ENCODE measurements around the gene DHRS7C. TPM values are rescaled to one million over a fixed set of nuclear protein-coding genes. Genes with fewer than 3 reads are reported as not detected.
"Not testable (repeated sequence)": the region's sequence is repeated elsewhere in the genome, so short reads cannot be mapped to it uniquely, and the experiment has no call there.

The DHRS7C gene
- total RNA-seq, 1 donor from 2014 or later: 69.8 TPM

DNA sequence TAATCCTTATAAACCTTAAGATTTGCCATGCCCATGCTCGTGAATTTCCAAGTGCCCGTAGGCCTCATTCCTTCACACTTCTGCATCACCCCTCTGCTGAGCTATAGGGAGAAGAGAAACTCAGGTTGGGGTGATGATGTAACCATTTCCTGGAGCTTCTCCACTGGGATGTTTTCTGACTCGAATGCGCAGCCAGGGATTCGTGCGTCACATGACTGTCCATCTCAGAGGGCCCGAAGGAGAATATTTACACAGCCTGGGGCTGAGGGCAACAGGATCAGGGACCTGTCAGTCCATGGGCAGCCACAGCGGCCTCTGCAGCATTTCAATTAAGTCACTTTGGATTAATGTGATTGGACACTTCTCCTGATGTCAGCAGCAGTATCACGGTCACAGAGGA, 21.8 kb upstream of the DHRS7C start:
- ATAC-seq: no peak
- no peak for DNase-seq (ENCODE audit: missing footprints)
- intact Hi-C loops (cut with DNase I): no loop called here

DNA sequence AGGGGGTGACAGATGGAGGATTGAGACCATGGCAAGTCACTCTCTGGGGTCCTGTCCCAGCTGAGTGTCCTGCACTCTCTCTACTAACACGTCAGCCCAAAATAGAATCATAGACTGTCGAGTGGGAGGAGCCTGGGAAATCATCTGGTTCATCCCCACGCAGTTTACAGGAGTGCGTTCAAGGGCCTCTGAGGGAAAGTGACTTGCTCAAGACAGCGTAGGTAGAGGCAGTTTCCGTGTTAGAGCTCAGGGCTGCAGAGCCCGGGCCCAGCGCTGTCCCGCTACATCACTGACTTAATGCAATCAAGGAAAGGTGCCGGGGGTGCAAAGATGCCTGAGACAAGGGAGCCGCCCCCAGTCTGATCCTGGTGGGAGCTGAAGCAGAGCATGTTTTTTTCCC, 20.1 kb upstream of the DHRS7C start:
- intact Hi-C loops (cut with DNase I): no loop called here
- no peak for DNase-seq (ENCODE audit: missing footprints)
- peak; percentile 81 for ATAC-seq

DNA sequence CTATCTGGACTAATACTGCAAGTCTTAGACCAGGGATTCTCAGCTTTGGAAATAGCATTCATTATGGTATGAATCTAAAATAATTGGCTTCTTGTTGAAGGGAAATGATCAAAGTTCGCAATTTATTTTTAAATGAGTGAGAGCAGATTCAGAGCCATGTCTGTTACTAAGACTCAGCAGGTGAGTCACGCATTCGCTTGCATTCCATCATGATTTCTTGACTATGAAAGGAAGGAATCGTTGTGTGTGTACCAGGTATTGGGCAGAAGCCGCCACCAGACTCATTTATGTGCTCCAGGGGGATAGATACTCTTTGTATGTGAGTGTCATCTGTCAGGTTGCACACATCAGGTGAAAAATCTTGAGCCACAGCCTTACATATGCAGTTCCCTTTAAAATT, 19.7 kb upstream of the DHRS7C start:
- intact Hi-C loops (cut with DNase I): no loop called here
- no peak for ATAC-seq
- DNase-seq (ENCODE audit: missing footprints): no peak

DNA sequence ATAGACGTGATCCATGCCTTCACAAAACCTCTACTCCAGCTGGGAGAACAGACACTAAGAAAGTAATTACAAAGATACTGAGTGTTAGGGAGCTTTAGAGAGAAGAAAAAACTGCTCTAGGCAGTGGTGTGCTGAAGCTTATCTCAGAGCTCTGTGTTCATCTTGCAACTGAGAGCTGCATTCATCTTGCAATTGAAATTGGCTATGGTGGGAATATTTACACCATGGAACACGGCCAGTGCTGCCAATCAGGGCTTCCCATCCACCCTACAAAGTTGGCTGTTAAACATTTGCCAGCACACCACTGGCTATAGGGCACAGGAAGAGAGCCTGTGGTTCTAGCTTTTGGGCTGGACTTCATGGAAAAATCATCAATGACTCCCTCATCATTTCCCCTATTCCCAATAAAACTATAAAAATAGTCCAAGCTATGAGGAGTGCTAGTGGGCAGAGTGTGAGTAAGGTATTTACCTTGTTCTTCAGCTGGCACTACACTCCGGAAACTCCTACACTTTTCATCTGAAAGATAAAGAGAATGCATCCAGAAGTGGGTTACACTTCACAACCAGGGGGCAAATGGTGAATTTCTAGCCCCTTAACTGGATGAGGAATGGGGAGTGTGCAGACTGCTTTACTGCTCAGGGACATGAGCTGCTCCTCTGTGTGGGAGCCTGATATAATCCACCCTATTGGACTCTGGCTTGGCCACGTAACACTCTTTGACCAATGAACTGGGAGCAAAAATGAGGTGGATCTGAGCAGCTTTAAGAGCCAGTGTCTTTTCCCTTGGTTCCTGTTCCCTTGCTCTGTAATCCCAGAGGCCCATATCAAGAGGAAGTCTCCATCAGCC, 18.9 kb upstream of the DHRS7C start:
- ATAC-seq (peak; percentile 54), DNase-seq (ENCODE audit: missing footprints) (no peak)
- intact Hi-C loops (cut with DNase I): no loop called here

DNA sequence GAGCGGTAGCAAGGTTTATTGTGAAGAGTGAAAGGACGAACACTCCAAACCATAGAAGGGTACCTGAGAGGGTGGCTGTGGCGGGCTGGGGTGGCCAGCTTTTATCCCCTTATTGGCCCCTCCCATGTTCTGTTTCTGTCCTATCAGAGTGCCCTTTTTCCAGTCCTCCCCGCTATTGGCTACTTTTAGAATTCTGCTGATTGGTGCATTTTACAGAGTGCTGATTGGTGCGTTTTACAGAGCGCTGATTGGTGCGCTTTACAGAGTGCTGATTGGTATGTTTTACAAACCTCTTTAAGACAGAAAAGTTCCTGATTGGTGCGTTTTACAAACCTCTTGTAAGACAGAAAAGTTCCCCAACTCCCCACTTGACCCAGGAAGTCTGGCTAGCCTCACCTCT, 18.0 kb upstream of the DHRS7C start:
- intact Hi-C loops (cut with DNase I): no loop called here
- no peak for ATAC-seq

DNA sequence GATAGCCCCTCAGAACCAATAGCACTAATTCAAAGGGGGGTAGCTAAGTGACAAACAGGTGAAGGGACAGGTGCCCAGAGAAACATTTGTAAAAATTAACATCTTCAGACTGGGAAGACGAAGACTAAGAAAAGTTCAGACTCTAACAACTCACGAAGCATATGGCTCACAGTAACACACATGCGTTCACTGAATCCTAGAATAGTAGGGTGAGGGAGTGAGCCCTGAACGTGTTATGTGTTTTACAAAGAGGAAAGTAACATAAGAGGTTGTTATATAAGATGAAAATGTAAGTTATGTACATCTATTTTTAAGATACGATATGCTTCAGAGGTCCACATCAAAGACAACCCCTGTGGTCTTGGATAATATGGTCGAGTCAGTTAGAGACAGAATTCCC, 15.3 kb upstream of the DHRS7C start:
- ATAC-seq (no peak), DNase-seq (ENCODE audit: missing footprints) (no peak)
- intact Hi-C loops (cut with DNase I): no loop called here

More for the DNA sequence above, 18.0 kb upstream of the DHRS7C start:
- no peak for DNase-seq (ENCODE audit: missing footprints)

DNA sequence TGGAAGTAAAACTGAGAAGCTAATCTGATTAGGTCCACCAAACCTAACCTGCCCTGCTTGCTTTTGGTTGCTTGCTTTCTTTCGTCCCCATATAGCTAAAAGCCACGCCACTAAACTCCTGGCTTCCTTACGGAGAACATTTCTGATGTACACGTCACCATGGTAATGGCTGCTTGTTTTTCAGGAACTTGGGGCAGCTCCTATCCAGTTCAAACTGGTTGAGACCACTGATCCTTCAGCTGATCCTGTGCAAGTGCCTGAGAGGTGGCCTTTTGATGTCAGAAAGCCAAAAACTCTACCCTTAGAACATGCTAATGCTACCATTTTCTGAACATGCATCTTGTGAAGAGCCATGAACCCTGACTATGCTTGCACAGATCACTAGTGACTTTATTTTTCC, 14.4 kb upstream of the DHRS7C start:
- ATAC-seq: no peak
- DNase-seq (ENCODE audit: missing footprints): no peak
- intact Hi-C loops (cut with DNase I): no loop called here

DNA sequence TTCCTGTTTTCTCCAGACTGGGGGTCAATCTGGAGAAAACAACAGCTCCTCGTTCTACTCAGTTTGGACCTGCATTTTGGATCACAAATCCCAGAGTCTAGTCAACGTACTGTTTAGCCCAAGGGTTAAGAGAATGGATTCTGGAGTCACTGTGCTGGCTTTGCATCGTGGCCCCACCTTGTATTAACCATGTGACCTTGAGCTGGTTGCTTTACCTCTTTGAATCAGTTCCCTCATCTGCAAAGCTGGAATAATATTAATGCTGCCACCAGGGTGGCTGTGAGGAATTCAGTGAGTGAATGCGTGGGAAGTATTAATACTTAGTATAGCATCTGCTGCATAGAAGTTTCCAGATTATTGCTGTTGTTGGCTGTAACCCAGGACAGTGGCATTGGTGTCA, 11.3 kb upstream of the DHRS7C start:
- intact Hi-C loops (cut with DNase I): no loop called here
- no peak for DNase-seq (ENCODE audit: missing footprints)
- no peak for ATAC-seq

DNA sequence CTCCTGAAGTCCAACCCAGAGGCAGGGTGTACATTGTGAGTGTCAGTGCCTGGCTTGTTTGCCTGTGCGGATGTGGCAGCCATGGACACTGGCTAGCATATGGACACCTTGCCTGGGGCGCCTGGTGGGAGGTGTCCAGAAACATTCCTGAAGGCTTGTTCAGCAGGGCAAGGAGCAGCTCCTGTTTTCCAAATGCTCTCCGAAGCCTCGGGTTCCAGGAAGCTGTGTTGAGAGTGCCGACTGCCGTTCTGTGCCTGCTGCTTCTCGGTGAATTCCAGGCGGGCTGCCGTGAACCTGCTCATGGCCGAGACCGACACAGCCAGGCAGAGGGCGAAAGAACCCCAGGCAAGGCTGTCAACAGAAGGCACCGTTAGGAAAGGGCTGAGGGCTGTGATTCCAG, 10.9 kb upstream of the DHRS7C start:
- DNase-seq (ENCODE audit: missing footprints) (no peak), ATAC-seq (peak; percentile 67)
- intact Hi-C loops (cut with DNase I): no loop called here

DNA sequence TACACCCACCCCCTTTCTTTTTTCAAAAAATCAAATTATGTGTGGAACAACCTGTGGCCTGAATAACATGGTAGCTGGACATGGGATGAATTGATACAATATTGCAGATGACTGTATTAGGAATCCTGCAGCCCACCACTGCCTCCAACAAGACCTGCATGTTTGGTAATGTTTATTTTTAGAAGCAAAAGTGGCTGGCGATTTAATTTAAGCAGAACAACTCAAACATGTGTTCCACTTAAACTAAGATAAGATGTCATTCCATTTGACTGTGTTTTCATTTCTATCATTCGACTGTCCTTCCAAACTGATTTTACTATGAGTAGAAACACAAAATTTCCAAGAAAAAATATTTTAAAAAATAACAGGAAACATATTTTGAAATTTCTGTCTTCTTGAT, 10.1 kb upstream of the DHRS7C start:
- ATAC-seq: no peak
- intact Hi-C loops (cut with DNase I): no loop called here
- DNase-seq (ENCODE audit: missing footprints): no peak

DNA sequence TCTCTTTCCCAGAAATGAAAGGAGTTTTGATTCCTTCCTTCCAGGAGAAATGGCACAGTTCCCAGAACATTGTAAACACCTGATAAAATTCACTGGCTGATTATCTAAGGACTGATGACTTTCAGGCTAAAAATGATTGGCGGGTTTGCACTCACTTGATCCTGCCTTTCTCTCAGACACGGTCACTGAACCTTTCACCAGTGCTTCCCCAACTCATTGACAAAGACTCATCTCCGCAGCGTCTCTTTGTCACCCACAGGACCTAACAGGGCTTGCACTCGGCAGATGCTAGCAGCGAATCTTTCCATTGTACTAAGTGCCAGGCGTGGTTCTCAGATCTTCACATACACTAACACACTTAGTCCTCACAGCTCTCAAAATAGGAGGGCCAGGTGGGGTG, 7.3 kb upstream of the DHRS7C start:
- DNase-seq (ENCODE audit: missing footprints) (no peak), ATAC-seq (peak; percentile 21)
- intact Hi-C loops (cut with DNase I): no loop called here

DNA sequence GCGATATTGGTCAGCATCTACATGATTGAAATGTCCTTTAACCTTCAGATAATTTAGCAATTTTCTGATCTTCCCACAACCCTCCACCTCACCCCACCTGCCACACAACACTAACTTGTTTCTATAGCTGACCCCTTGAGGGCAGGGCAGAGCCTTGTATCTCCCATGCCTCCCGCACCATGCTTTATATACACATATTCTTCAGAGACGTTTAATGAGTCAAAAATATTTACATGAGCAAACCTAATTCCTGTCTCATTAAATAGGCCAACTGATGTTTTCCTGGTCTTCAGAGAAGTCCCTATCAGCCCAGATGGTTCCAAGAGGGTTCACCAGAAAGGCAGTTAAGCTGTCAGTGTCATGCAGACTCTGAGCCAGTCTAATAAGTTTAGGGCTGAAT, 6.6 kb upstream of the DHRS7C start:
- ATAC-seq: no peak
- intact Hi-C loops (cut with DNase I): no loop called here
- DNase-seq (ENCODE audit: missing footprints): no peak

DNA sequence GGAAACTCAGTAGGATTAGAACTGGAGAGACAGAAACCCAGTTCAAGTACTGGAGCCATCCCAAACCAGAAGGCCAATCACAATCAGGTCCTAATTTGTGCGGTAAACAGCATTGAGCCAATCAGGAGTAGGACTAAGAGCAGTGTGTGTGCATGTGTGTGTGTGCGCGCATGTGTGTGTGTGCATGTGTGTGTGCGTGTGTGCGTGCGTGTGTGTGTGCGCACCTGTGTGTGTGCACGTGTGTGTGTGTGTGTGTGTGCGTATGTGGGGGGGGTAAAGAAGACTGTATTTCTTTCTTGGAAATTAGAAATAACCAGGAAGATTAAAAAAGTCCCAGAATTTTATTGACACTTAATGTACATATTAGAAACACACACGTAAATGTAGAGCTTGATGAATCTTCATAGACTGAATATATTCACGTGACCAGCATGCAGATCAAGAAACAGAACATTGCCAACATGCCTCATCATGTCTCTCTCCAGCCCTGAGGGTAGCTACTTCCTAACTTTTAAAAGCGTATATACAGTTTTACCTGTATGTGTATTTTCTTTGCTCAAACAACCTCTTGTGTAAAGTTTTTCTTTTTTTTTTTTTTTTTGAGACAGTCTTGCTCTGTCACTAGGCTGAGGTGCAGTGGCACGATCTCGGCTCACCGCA, 919 bp upstream of the DHRS7C start:
- no peak for DNase-seq (ENCODE audit: missing footprints)
- ATAC-seq: no peak
- intact Hi-C loops (cut with DNase I): loop anchor here (5.0 kb wide), 1 partner anchor 100 kb away; no protein-coding TSS in a partner anchor

DNA sequence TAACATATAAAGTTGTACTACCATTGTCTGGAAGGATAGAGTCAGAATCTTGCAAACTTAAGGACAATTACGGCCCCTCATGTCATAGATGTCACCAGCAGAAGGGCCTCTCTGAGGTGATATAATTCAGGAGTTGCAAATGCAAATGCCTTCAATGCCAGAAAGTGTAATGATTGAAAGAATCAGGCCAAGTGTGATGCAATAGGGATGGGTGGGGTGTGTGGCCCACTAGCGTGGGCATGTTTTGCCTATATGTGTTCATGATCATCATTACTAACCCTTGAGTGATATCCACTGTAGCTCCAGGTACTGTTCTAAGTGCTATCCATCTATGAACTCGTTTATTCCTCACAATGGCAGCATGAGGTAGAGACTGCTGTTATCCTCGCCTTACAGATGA, 1.1 kb downstream of the DHRS7C start:
- DNase-seq (ENCODE audit: missing footprints): no peak
- no peak for ATAC-seq
- intact Hi-C loops (cut with DNase I): loop anchor here (5.0 kb wide), 1 partner anchor 102 kb away; no protein-coding TSS in a partner anchor

DNA sequence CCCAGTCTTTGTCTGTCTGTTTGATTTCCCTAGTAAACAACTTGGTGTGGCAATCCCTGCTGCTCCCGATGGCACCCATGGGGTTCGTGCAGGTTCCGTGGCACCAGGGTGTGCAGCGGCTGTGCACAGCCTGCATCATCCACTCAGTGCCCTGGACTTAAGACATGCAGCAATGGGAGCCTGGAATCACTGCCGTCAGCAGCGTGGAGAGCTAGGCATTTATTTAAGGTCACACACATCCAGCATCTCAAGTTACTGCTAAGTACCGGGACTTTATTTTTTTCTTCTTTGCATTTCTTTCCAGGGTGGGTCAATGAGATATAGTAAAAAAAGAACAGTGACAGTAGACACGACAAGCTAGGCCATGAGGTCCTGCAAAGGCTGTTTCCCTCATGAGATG, 2.8 kb downstream of the DHRS7C start:
- ATAC-seq (no peak), DNase-seq (ENCODE audit: missing footprints) (no peak)
- intact Hi-C loops (cut with DNase I): no loop called here

DNA sequence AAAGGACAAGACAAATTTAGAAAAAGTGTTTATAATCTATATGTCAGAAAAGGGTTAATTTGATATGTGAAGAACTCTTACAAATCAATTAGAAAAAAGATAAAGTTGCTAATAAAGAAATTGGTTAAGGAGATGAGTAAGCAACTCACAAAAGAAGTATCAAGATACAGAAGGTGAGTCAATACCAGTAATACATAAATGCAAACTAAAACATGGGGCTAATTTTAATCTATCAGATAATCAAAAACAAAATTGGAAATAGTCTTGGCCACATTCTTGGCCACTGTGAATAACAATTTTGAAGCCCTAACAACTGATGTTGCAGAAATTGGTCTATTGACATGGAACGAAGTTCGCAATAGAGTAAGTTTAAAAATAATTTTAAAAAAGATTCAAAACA, 6.8 kb downstream of the DHRS7C start:
- no peak for DNase-seq (ENCODE audit: missing footprints)
- intact Hi-C loops (cut with DNase I): no loop called here
- ATAC-seq: no peak

DNA sequence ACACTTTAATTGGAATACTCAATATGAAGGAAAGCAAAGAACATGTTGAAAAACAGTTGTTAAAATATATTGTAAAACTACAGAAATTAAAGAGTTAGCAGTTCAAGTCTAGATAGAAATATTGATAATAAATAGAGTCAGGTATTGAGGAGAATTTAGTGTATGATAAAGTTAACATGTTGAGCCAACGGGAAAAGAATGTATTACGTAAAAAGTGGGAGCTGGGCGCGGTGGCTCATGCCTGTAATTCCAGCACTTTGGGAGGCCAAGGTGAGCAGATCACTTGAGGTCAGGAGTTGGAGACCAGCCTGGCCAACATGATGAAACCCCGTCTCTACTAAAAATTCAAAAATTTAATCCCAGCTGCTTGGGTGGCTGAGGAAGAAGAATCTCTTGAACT, 7.9 kb downstream of the DHRS7C start:
- DNase-seq (ENCODE audit: missing footprints); intact Hi-C loops (cut with DNase I); ATAC-seq: not testable (repeated sequence)

DNA sequence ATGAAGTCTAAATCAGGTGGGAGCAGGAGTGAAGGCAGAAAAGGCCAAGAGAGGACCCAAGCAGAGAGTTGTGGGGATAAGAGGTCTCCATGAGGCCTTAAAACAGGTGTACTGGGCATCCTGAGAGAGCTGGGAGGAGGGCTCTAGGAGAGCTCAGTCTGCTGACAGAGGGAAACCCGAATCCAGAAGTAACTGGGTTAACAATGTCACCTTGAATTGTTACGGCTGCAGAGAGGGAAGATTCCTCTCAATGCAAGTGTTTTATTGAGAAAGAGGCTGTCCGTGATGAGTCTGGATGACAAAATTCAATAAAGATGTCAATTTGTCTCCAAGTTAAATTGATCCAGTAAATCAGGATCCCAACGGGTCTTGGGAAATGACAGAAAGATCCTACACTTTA, 8.3 kb downstream of the DHRS7C start:
- DNase-seq (ENCODE audit: missing footprints): no peak

DNA sequence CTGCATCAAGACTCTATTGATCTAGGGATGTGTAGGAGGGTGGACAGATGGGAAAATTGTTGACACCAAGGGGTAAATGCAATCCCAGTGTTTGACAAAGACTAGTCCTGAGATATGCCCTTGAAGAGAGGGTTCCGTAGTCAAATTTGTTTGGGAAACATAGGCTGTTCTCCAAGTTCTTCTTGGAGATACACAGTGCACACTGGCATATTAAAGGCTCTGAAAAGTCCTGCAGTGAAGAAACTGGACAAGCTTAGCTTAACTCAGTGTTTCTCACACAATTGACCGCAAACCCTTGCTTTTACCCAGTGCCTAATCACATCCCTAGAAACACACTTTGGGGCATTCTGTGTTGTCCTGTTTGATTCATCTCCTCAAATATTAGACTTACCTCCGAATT, 10.8 kb downstream of the DHRS7C start:
- intact Hi-C loops (cut with DNase I): no loop called here
- DNase-seq (ENCODE audit: missing footprints) (no peak), ATAC-seq (no peak)

More for the DNA sequence above, 8.3 kb downstream of the DHRS7C start:
- no peak for ATAC-seq
- intact Hi-C loops (cut with DNase I): no loop called here

DNA sequence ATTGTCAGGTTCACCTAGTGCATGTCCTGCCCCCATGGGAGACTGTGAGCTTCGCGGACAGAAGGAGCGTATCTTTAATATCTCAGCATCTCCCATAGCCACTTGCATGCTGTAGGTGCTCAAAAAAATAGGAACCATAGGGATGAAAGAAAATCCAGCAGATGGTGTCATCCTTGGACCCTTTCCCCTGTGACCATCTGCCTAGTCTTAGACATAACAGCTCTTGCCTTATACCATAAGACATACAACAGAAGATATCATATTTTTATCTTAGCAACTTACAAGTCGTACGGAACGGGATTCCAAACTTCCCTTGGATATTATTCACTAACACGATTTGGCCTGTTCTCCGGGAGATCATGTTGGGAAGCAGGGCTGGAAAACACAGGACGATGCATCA, 14.5 kb downstream of the DHRS7C start:
- ATAC-seq (no peak), DNase-seq (ENCODE audit: missing footprints) (no peak)
- intact Hi-C loops (cut with DNase I): no loop called here
